HG03342 (cell line): Measurements from ENCODE around the gene AGBL5.
"Not testable (repeated sequence)": the region's sequence is repeated elsewhere in the genome, so short reads cannot be mapped to it uniquely, and the experiment has no call there.

ENCODE experiments used
- ATAC-seq: cut with Tn5 transposase; IDR thresholded peaks from one replicate; pipeline ENCODE4 v1.9.1; 2021; ENCODE audit warnings: mild to moderate bottlenecking, moderate library complexity; ENCODE audit not compliant: unreplicated experiment

Gene AGBL5

GRCh38 chr2:27051902-27052645, 606 bp downstream of the AGBL5 start:
- no peak for ATAC-seq

GRCh38 chr2:27053321-27053720, 1.9 kb downstream of the AGBL5 start:
- no peak for ATAC-seq

GRCh38 chr2:27053776-27054175, 2.3 kb downstream of the AGBL5 start:
- ATAC-seq, result no peak

- ATAC-seq, result no peak
Measured at GRCh38 chr2:27054721-27055120, 3.3 kb downstream of the AGBL5 start.

GRCh38 chr2:27057184-27057583, 5.7 kb downstream of the AGBL5 start:
- no peak for ATAC-seq

- ATAC-seq, result no peak
Measured at GRCh38 chr2:27058210-27058609, 6.7 kb downstream of the AGBL5 start.

GRCh38 chr2:27059141-27059820, 7.8 kb downstream of the AGBL5 start:
- ATAC-seq, result no peak

GRCh38 chr2:27060323-27060722, 8.9 kb downstream of the AGBL5 start:
- no peak for ATAC-seq

- ATAC-seq, result no peak
Measured at GRCh38 chr2:27065128-27065527, 13.7 kb downstream of the AGBL5 start.

- no peak for ATAC-seq
Measured at GRCh38 chr2:27067385-27067784, 15.9 kb downstream of the AGBL5 start.

GRCh38 chr2:27069436-27069835, 18.0 kb downstream of the AGBL5 start:
- ATAC-seq, result no peak

- no peak for ATAC-seq
Measured at GRCh38 chr2:27069961-27070618, 18.6 kb downstream of the AGBL5 start.

GRCh38 chr2:27070653-27071276, 19.3 kb downstream of the AGBL5 start:
- no peak for ATAC-seq

GRCh38 chr2:27071277-27071989, 20.0 kb downstream of the AGBL5 start, which contains the start of gene OST4:
TSS of gene OST4 (minus strand) at chr2:27071654.
- peak; percentile 84 for ATAC-seq

- no peak for ATAC-seq
Measured at GRCh38 chr2:27071990-27072830, 20.7 kb downstream of the AGBL5 start.

GRCh38 chr2:27072920-27073319, 21.5 kb downstream of the AGBL5 start:
- ATAC-seq, result no peak

- ATAC-seq, result no peak
Measured at GRCh38 chr2:27073782-27074181, 22.3 kb downstream of the AGBL5 start.

- no peak for ATAC-seq
Measured at GRCh38 chr2:27074738-27075565, 23.5 kb downstream of the AGBL5 start.

GRCh38 chr2:27075566-27075871, 24.1 kb downstream of the AGBL5 start:
- not testable (repeated sequence) for ATAC-seq
